Kidney (tissue), 14 donors: ENCODE measurements around the gene KLHL40. TPM values are rescaled to one million over a fixed set of nuclear protein-coding genes. Genes with fewer than 3 reads are reported as not detected.

Experiments
- DNase-seq, 5 donors: peaks; one replicate each; pipeline ENCODE4 v3.0.0-alpha.2; 2013 to 2020
- FAIRE-seq: peaks from 2 replicates; lab custom pipeline; 2012; peaks lifted over from hg19 to GRCh38; lab: Jason Lieb, UNC
- H3K27ac ChIP-seq, 2 donors: one replicate each; pipeline ENCODE4 v1.7.0; 2013; ENCODE audit warnings: low read depth in 2 of 2, low read length in 2 of 2, inconsistent platforms in 1 of 2
- H3K27me3 ChIP-seq: one replicate; pipeline ENCODE4 v1.7.1; 2013; ENCODE audit warnings: low read length, inconsistent platforms; ENCODE audit not compliant: control insufficient read depth, insufficient read depth
- H3K36me3 ChIP-seq, 3 donors: one replicate each; pipeline versions ENCODE4 v1.7.0 to v1.7.1; 2013; ENCODE audit warnings: low read length in 3 of 3, control low read depth in 1 of 3, inconsistent platforms in 1 of 3; ENCODE audit not compliant: insufficient read depth in 3 of 3, control insufficient read depth in 2 of 3
- H3K4me1 ChIP-seq, 3 donors: one replicate each; pipeline versions ENCODE4 v1.7.0 to v1.7.1; 2013; ENCODE audit warnings: low read length in 3 of 3, inconsistent platforms in 1 of 3, low read depth in 1 of 3; ENCODE audit not compliant: control insufficient read depth in 2 of 3, insufficient read depth in 2 of 3
- H3K4me3 ChIP-seq, 3 donors: one replicate each; pipeline versions ENCODE4 v1.7.0 to v1.8.1; 2013; ENCODE audit warnings: low read length in 3 of 3, control low read depth in 1 of 3, inconsistent platforms in 1 of 3
- H3K9ac ChIP-seq, 3 donors: one replicate each; pipeline versions ENCODE4 v1.7.0 to v1.7.1; 2013; ENCODE audit warnings: low read length in 3 of 3, control low read depth in 1 of 3, inconsistent platforms in 1 of 3
- H3K9me3 ChIP-seq, 3 donors: one replicate each; pipeline versions ENCODE4 v1.7.0 to v1.7.1; 2013; ENCODE audit warnings: low read length in 3 of 3, control low read depth in 1 of 3, inconsistent platforms in 1 of 3; ENCODE audit not compliant: control insufficient read depth in 2 of 3, insufficient read depth in 1 of 3
- intact Hi-C: fragments of 100-400 bp; cut with DNase I; formaldehyde crosslinking; loops from one replicate; pipeline ENCODE4 v1.11.1; 2022
- polyA plus RNA-seq: library from polyadenylated mRNA; stranded (reverse); fragments of 350-450 nt; fragmentation: Illumina TruSeq; extraction: RNeasy Lipid Tissue Mini Kit (QIAGEN cat#74804); gene quantifications from one replicate; pipeline ENCODE4 v1.2.3, GENCODE V29; 2014; ENCODE audit warnings: low read depth, low replicate concordance; ENCODE audit not compliant: insufficient read depth
- total RNA-seq: library from RNA; stranded (reverse); fragmentation: NEBNext Ultra II Directional; extraction: Animal tissue kit (Norgen Biotek cat#: 25700); gene quantifications from one replicate; pipeline ENCODE4 v1.2.1, GENCODE V29; 2021
- TF ChIP-seq, protein P1 (sequence below): IDR thresholded peaks from 3 replicates; pipeline ENCODE4 v1.5.1; 2012; ENCODE audit warnings: mild to moderate bottlenecking, moderate library complexity, borderline replicate concordance; ENCODE audit not compliant: insufficient read depth; ENCODE audit errors: extremely low read depth
- donor health status: control.
- donor health status: control.
- donor health status: control.
- donor health status: control.
- donor health status: control.
- donor health status: DM: yes; HTN: yes; CAD: no.
- donor health status: Normal renal cell carcinoma (clear cell type).

Gene KLHL40
- total and polyA plus RNA-seq, 2 donors from 2014 or later: not detected

DNA sequence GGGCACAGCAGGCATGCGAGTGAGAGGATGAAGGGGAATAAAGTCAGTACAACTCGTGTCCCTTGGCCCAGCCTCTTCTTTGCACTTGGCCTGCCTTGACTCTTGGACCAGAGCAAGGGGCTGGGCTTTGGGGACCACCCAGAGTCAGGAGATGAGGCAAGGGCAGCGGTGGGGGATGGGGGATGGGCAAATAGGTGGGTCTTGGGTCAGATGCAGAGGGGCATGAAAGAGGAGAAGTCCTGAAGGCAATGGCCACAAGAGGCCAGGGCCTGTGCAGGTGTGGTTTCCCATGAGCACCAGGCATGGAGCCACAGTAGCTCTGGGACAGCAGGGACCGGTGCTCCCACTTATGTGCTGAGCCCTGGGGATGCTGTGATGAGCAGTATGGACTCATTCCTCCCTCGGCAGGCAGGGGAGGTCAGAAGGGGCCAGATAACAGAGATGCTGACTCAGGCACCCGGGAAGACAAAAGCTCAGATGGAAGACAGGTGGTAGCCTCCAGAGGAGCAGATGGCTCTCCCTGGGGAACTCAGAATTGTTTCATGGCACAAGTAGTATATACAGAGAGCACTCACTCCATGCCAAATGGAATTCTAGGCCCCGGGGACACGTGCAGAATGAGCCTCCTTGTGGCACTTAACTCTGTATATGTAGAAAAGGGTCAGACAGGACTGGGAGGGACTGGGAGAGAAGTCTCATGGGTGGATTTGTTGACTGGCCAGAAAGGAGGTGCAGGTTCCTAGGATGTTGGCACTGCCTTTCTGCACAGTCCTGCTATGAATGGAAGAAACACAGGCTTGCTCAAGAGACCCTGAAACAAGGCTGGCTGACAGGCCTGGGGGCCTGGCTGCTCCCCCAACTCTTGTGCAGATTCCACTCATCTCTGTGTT is 17.6 kb upstream of the KLHL40 start:
- Histone ChIP-seq H3K27ac (no peak overlapping the region), H3K27me3 (no peaks in the 10 kb centered on the region), H3K4me3 (no peak overlapping the region), H3K4me1 (peaks cover 0 to 2% (median 0%) of the 10 kb centered on the region in 3 donors), H3K9ac (no peak overlapping the region), H3K36me3 (no peaks in the 10 kb centered on the region), H3K9me3 (no peaks in the 10 kb centered on the region)
- FAIRE-seq (no peak), DNase-seq (peak in 1 of 5 donors; percentile 66)
- intact Hi-C loops: no loop called here
- TF ChIP-seq, protein P1, sequence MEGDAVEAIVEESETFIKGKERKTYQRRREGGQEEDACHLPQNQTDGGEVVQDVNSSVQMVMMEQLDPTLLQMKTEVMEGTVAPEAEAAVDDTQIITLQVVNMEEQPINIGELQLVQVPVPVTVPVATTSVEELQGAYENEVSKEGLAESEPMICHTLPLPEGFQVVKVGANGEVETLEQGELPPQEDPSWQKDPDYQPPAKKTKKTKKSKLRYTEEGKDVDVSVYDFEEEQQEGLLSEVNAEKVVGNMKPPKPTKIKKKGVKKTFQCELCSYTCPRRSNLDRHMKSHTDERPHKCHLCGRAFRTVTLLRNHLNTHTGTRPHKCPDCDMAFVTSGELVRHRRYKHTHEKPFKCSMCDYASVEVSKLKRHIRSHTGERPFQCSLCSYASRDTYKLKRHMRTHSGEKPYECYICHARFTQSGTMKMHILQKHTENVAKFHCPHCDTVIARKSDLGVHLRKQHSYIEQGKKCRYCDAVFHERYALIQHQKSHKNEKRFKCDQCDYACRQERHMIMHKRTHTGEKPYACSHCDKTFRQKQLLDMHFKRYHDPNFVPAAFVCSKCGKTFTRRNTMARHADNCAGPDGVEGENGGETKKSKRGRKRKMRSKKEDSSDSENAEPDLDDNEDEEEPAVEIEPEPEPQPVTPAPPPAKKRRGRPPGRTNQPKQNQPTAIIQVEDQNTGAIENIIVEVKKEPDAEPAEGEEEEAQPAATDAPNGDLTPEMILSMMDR: no peak

DNA sequence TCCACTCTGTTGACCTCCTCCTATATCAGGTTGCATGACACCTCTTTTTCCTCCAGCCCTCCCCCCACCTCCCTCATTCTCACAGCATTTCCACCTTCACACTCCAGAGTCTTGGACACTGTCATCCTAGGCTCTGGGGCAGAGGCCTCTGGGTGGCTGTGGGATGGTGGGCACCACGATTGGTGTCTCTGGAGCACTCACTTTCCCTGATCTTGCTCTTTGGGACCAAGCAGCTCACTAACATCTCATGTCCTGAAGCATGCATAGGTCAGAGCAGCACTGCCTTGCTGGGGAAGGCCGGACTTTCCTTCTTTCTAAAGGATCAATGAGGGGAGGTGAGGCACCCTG is 16.9 kb upstream of the KLHL40 start:
- DNase-seq (no peak), FAIRE-seq (no peak)
- Histone ChIP-seq H3K4me1 (peaks cover 0 to 2% (median 0%) of the 10 kb centered on the region in 3 donors), H3K9ac (no peak overlapping the region), H3K36me3 (no peaks in the 10 kb centered on the region), H3K27me3 (no peaks in the 10 kb centered on the region), H3K4me3 (no peak overlapping the region), H3K27ac (no peak overlapping the region), H3K9me3 (no peaks in the 10 kb centered on the region)
- intact Hi-C loops: no loop called here
- TF ChIP-seq, protein P1: no peak

DNA sequence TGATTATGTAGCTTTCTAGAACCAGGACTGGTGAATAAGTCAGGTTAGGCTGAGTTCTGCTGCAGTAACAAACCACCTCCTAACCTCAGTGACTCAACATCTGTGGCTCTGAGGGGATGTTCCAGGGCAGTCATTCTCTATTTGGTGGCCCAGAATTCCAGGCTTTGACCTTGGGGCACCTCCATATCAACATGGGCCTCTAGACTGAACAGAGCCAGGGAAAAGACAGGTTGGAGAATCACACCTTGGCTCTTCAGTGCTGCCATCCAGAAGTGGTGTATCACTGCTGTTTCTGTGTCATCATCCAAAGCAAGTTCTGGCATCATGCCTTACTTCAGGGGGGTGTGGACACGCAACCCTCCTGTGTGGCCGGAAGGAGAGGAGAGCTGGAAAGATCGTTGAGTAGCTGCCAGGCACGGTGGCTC is 16.5 kb upstream of the KLHL40 start:
- H3K4me1 ChIP-seq: peaks cover 0 to 2% (median 0%) of the 10 kb centered on the region in 3 donors
- no peak overlapping the region for H3K4me3 ChIP-seq
- H3K27me3 ChIP-seq: no peaks in the 10 kb centered on the region
- no peaks in the 10 kb centered on the region for H3K36me3 ChIP-seq
- no peak overlapping the region for H3K27ac ChIP-seq
- H3K9ac ChIP-seq: no peak overlapping the region
- DNase-seq (no peak), FAIRE-seq (no peak)
- intact Hi-C loops: no loop called here
- no peaks in the 10 kb centered on the region for H3K9me3 ChIP-seq
- TF ChIP-seq, protein P1: no peak
